Immature natural killer cell (primary cell): ENCODE data around the gene MRPS7. TPM values are rescaled to one million over a fixed set of nuclear protein-coding genes. Genes with fewer than 3 reads are reported as not detected.
A peak's percentile ranks its signal among the peaks of the same experiment; 100 is the strongest.
"Not testable (repeated sequence)": the region's sequence is repeated elsewhere in the genome, so short reads cannot be mapped to it uniquely, and the experiment has no call there.

Experiments
- DNase-seq, 3 donors: peaks; one replicate each; pipeline ENCODE4 v3.0.0; 2022; ENCODE audit warnings: mixed read lengths in 1 of 3
- H3K27ac Mint-ChIP-seq, 6 donors: one replicate each; pipeline ENCODE4 v1.8.0; 2020; ENCODE audit warnings: mixed read lengths in 6 of 6, mild to moderate bottlenecking in 5 of 6, inconsistent platforms in 4 of 6, moderate library complexity in 3 of 6
- H3K27me3 Mint-ChIP-seq, 3 donors: one replicate each; pipeline ENCODE4 v1.8.0; 2020 to 2021; ENCODE audit warnings: low read depth in 3 of 3, mild to moderate bottlenecking in 3 of 3, mixed read lengths in 3 of 3, moderate library complexity in 3 of 3, inconsistent platforms in 1 of 3
- H3K36me3 Mint-ChIP-seq, 3 donors: one replicate each; pipeline ENCODE4 v1.8.0; 2020; ENCODE audit warnings: mixed read lengths in 3 of 3, inconsistent platforms in 2 of 3, mild to moderate bottlenecking in 2 of 3
- H3K4me1 Mint-ChIP-seq, 2 donors: one replicate each; pipeline ENCODE4 v1.8.0; 2020; ENCODE audit warnings: inconsistent platforms in 2 of 2, mild to moderate bottlenecking in 2 of 2, mixed read lengths in 2 of 2, moderate library complexity in 1 of 2
- H3K4me3 Mint-ChIP-seq, 5 donors: one replicate each; pipeline ENCODE4 v1.8.0; 2020; ENCODE audit warnings: mild to moderate bottlenecking in 5 of 5, mixed read lengths in 5 of 5, inconsistent platforms in 3 of 5, moderate library complexity in 3 of 5
- H3K9me3 Mint-ChIP-seq, 6 donors: one replicate each; pipeline ENCODE4 v1.8.0; 2020; ENCODE audit warnings: mild to moderate bottlenecking in 6 of 6, mixed read lengths in 6 of 6, inconsistent platforms in 4 of 6, moderate library complexity in 3 of 6
- polyA plus RNA-seq, 3 donors: library from polyadenylated mRNA; unstranded; fragments of 300-500 nt; fragmentation: Illumina TruSeq; gene quantifications; one replicate each; pipeline ENCODE4 v1.2.3, GENCODE V29; 2021

The MRPS7 gene
- polyA plus RNA-seq, 3 donors from 2014 or later, result 118 to 189 (median 122) TPM

- no peak for DNase-seq
- no peaks in the 10 kb centered on the region for H3K9me3 Mint-ChIP-seq
- H3K36me3 Mint-ChIP-seq, result peaks cover 0 to 6% (median 0%) of the 10 kb centered on the region in 3 donors
- peaks cover 0 to 8% (median 5%) of the 10 kb centered on the region in 3 donors for H3K27me3 Mint-ChIP-seq
- peak overlapping the region; percentile 59 to 92 (median 87) for H3K27ac Mint-ChIP-seq
- peak overlapping the region; percentile 76 to 87 (median 82) for H3K4me3 Mint-ChIP-seq
- H3K4me1 Mint-ChIP-seq, result peaks cover 19 to 30% of the 10 kb centered on the region in 2 donors
Measured at GRCh38 chr17:75270218-75270965, 8.7 kb downstream of the MRPS7 start.

- H3K4me3 Mint-ChIP-seq, result peak within 1 kb of the TSS; percentile 81 to 89 (median 85)
- peaks cover 0 to 7% (median 0%) of the 10 kb centered on the region in 3 donors for H3K36me3 Mint-ChIP-seq
- H3K9me3 Mint-ChIP-seq, result no peaks in the 10 kb centered on the region
- H3K27me3 Mint-ChIP-seq, result peaks cover 0 to 8% (median 5%) of the 10 kb centered on the region in 3 donors
- peak within 1 kb of the TSS; percentile 68 to 94 (median 90) for H3K27ac Mint-ChIP-seq
- no peak for DNase-seq
- peaks cover 19 to 30% of the 10 kb centered on the region in 2 donors for H3K4me1 Mint-ChIP-seq
Measured at GRCh38 chr17:75270966-75271232, 9.2 kb downstream of the MRPS7 start, which contains the start of gene MIF4GD. TSS of gene MIF4GD (minus strand) at chr17:75271231. CDS start at chr17:75270195, 1,036 bp downstream.

- DNase-seq, result peak; percentile 91 to 93 (median 92)
- Mint-ChIP-seq H3K4me3 (peak overlapping the region; percentile 75 to 89 (median 85)), H3K27ac (peak overlapping the region; percentile 68 to 94 (median 90)), H3K9me3 (no peaks in the 10 kb centered on the region), H3K4me1 (peaks cover 19 to 30% of the 10 kb centered on the region in 2 donors), H3K27me3 (peaks cover 0 to 8% (median 5%) of the 10 kb centered on the region in 3 donors), H3K36me3 (peaks cover 0 to 3% (median 0%) of the 10 kb centered on the region in 3 donors)
Measured at GRCh38 chr17:75271233-75271954, 9.7 kb downstream of the MRPS7 start.

GRCh38 chr17:75271955-75272847 lies 10.5 kb downstream of the MRPS7 start:
- H3K36me3 Mint-ChIP-seq, result peaks cover 0 to 3% (median 0%) of the 10 kb centered on the region in 3 donors
- H3K27ac Mint-ChIP-seq, result peak overlapping the region; percentile 68 to 94 (median 90)
- H3K9me3 Mint-ChIP-seq, result no peaks in the 10 kb centered on the region
- H3K4me1 Mint-ChIP-seq, result peaks cover 19 to 30% of the 10 kb centered on the region in 2 donors
- DNase-seq, result no peak
- H3K4me3 Mint-ChIP-seq, result peak overlapping the region; percentile 75 to 89 (median 85)
- peaks cover 0 to 6% (median 5%) of the 10 kb centered on the region in 3 donors for H3K27me3 Mint-ChIP-seq

- Mint-ChIP-seq H3K27ac (peak overlapping the region; percentile 46 to 80 (median 58)), H3K4me3 (peak overlapping the region in 4 of 5 donors; percentile 44 to 64 (median 54)), H3K9me3 (no peaks in the 10 kb centered on the region), H3K36me3 (peaks cover 0 to 3% (median 0%) of the 10 kb centered on the region in 3 donors), H3K27me3 (peaks cover 0 to 6% (median 5%) of the 10 kb centered on the region in 3 donors), H3K4me1 (peaks cover 19 to 30% of the 10 kb centered on the region in 2 donors)
- no peak for DNase-seq
Measured at GRCh38 chr17:75272848-75273184, 11.1 kb downstream of the MRPS7 start.

GRCh38 chr17:75273977-75274708 lies 12.5 kb downstream of the MRPS7 start:
- H3K9me3 Mint-ChIP-seq, result no peaks in the 10 kb centered on the region
- DNase-seq, result no peak
- H3K27ac Mint-ChIP-seq, result peak overlapping the region in 5 of 6 donors; percentile 18 to 77 (median 55)
- peak overlapping the region in 2 of 5 donors; percentile 40 to 55 for H3K4me3 Mint-ChIP-seq
- H3K4me1 Mint-ChIP-seq, result peaks cover 16 to 25% of the 10 kb centered on the region in 2 donors
- peaks cover 0 to 6% (median 4%) of the 10 kb centered on the region in 3 donors for H3K27me3 Mint-ChIP-seq
- H3K36me3 Mint-ChIP-seq, result peaks cover 0 to 3% (median 0%) of the 10 kb centered on the region in 3 donors

GRCh38 chr17:75277664-75278071 lies 16.0 kb downstream of the MRPS7 start:
- DNase-seq, result no peak
- Mint-ChIP-seq H3K9me3 (no peaks in the 10 kb centered on the region), H3K36me3 (peaks cover 0 to 6% (median 0%) of the 10 kb centered on the region in 3 donors), H3K4me1 (peaks cover 0 to 10% of the 10 kb centered on the region in 2 donors), H3K27me3 (peaks cover 0 to 4% (median 2%) of the 10 kb centered on the region in 3 donors), H3K4me3 (no peak overlapping the region), H3K27ac (no peak overlapping the region)

- H3K36me3 Mint-ChIP-seq, result peaks cover 3 to 12% (median 3%) of the 10 kb centered on the region in 3 donors
- not testable (repeated sequence) for H3K27ac Mint-ChIP-seq, H3K27me3 Mint-ChIP-seq, H3K4me3 Mint-ChIP-seq, H3K4me1 Mint-ChIP-seq, DNase-seq, H3K9me3 Mint-ChIP-seq
Measured at GRCh38 chr17:75280189-75280588, 18.5 kb downstream of the MRPS7 start.

- peaks cover 12 to 21% of the 10 kb centered on the region in 2 donors for H3K4me1 Mint-ChIP-seq
- H3K9me3 Mint-ChIP-seq, result no peaks in the 10 kb centered on the region
- peaks cover 2 to 7% (median 5%) of the 10 kb centered on the region in 3 donors for H3K27me3 Mint-ChIP-seq
- H3K4me3 Mint-ChIP-seq, result no peak overlapping the region
- H3K36me3 Mint-ChIP-seq, result peaks cover 3 to 12% (median 3%) of the 10 kb centered on the region in 3 donors
- no peak for DNase-seq
- H3K27ac Mint-ChIP-seq, result no peak overlapping the region
Measured at GRCh38 chr17:75285123-75285522, 23.4 kb downstream of the MRPS7 start.

- DNase-seq, result no peak
- Mint-ChIP-seq H3K36me3 (peaks cover 3 to 9% (median 3%) of the 10 kb centered on the region in 3 donors), H3K27ac (peak overlapping the region in 2 of 6 donors; percentile 22 to 64), H3K9me3 (no peaks in the 10 kb centered on the region), H3K4me1 (peaks cover 15 to 24% of the 10 kb centered on the region in 2 donors), H3K27me3 (peaks cover 2 to 7% (median 6%) of the 10 kb centered on the region in 3 donors), H3K4me3 (peak overlapping the region in 3 of 5 donors; percentile 31 to 47 (median 47))
Measured at GRCh38 chr17:75287221-75287620, 25.5 kb downstream of the MRPS7 start.

GRCh38 chr17:75288359-75288758 lies 26.7 kb downstream of the MRPS7 start:
- DNase-seq, result no peak

GRCh38 chr17:75288770-75289114 lies 27.1 kb downstream of the MRPS7 start:
- Mint-ChIP-seq H3K9me3 (no peaks in the 10 kb centered on the region), H3K36me3 (peaks cover 0 to 3% (median 0%) of the 10 kb centered on the region in 3 donors), H3K27ac (peak overlapping the region; percentile 99 to 100 (median 100)), H3K4me3 (peak overlapping the region; percentile 98 to 100 (median 100)), H3K27me3 (peaks cover 4 to 7% (median 6%) of the 10 kb centered on the region in 3 donors), H3K4me1 (peaks cover 15 to 24% of the 10 kb centered on the region in 2 donors)
- no peak for DNase-seq

More at GRCh38 chr17:75288359-75288758, 26.7 kb downstream of the MRPS7 start:
- H3K27ac Mint-ChIP-seq, result peak overlapping the region; percentile 66 to 100 (median 80)
- H3K27me3 Mint-ChIP-seq, result peaks cover 4 to 7% (median 6%) of the 10 kb centered on the region in 3 donors
- peak overlapping the region; percentile 98 to 100 (median 100) for H3K4me3 Mint-ChIP-seq
- H3K36me3 Mint-ChIP-seq, result peaks cover under 1 to 7% (median under 1%) of the 10 kb centered on the region in 3 donors
- H3K9me3 Mint-ChIP-seq, result no peaks in the 10 kb centered on the region
- H3K4me1 Mint-ChIP-seq, result peaks cover 15 to 24% of the 10 kb centered on the region in 2 donors
